HepG2 (cell line): ENCODE results near the gene CDC26. TPM values are rescaled to one million over a fixed set of nuclear protein-coding genes. Genes with fewer than 3 reads are reported as not detected.
"Not testable (repeated sequence)": the region's sequence is repeated elsewhere in the genome, so short reads cannot be mapped to it uniquely, and the experiment has no call there.

Source experiments
- ATAC-seq: fragments of 200-7000 bp; cut with Tn5 transposase; 3 replicates; pipeline ENCODE4 v1.9.1; 2020; ENCODE audit warnings: mild to moderate bottlenecking, moderate library complexity
- BruUV-seq: library from RNA; stranded (reverse); fragments of 400-500 nt; replicated peaks from 2 replicates; lab custom pipeline; 2021; lab: Mats Ljungman, UMichigan
- CTCF ChIA-PET: fragments of 300-600 bp; formaldehyde crosslinking; extraction: SDS; loops from one replicate; lab custom pipeline; 2021; ENCODE audit warnings: low total read pairs, inconsistent platforms, low intra/inter-chr PET ratio; lab: Yijun Ruan, JAX
- POLR2A ChIA-PET: fragments of 350-600 bp; sonication (Branson Sonifier 250); formaldehyde crosslinking; loops from one replicate; lab custom pipeline; 2020; ENCODE audit warnings: antibody characterized with exemption, inconsistent platforms; lab: Yijun Ruan, JAX
- DNase-seq: peaks from one replicate; pipeline ENCODE4 v3.0.0-alpha.2; 2015; ENCODE audit warnings: low spot score
- FAIRE-seq: peaks from 3 replicates; lab custom pipeline; 2011; peaks lifted over from hg19 to GRCh38; lab: Jason Lieb, UNC
- H2AFZ ChIP-seq: one replicate; pipeline ENCODE4 v1.6.1; 2011; ENCODE audit warnings: low read length, inconsistent platforms
- H3K27ac ChIP-seq: fragments of 300-600 bp; 3 replicates; pipeline ENCODE4 v1.8.0; 2011; ENCODE audit warnings: mixed run types, mild to moderate bottlenecking, mixed read lengths, low read length, inconsistent platforms; ENCODE audit not compliant: insufficient read depth; ENCODE audit errors: extremely low read length
- H3K27me3 ChIP-seq, 2 experiments: fragments of 200-600 bp in 1 of 2; 2 replicates in 1 of 2; 3 replicates in 1 of 2; pipeline versions ENCODE4 v1.6.0 to v1.8.0; 2011; ENCODE audit warnings: low read length in 2 of 2, mild to moderate bottlenecking in 2 of 2, moderate library complexity in 2 of 2, inconsistent platforms in 1 of 2; ENCODE audit not compliant: insufficient read depth in 2 of 2, control insufficient read depth in 1 of 2
- H3K36me3 ChIP-seq, 2 experiments: fragments of 200-600 bp in 1 of 2; replicated peaks in 1 of 2; 2 replicates in 1 of 2; 3 replicates in 1 of 2; pipeline versions ENCODE4 v1.5.1 to v1.8.0; 2011; ENCODE audit warnings: low read length in 2 of 2, inconsistent platforms in 1 of 2; ENCODE audit not compliant: insufficient read depth in 2 of 2, control insufficient read depth in 1 of 2
- H3K4me1 ChIP-seq: 2 replicates; pipeline ENCODE4 v1.5.1; 2012; ENCODE audit warnings: low read length, inconsistent platforms; ENCODE audit not compliant: insufficient read depth
- H3K4me2 ChIP-seq: 2 replicates; pipeline ENCODE4 v1.6.0; 2011; ENCODE audit warnings: low read depth, low read length, inconsistent platforms
- H3K4me3 ChIP-seq, 3 experiments: fragments of 200-600 bp in 1 of 3; sonication (generic), shearing (Covaris generic) in 1 of 3; replicated peaks in 1 of 3; 2 replicates each; pipeline ENCODE4 v1.5.1; 2011 to 2016; ENCODE audit warnings: low read length in 3 of 3, inconsistent platforms in 2 of 3, low read depth in 2 of 3, mild to moderate bottlenecking in 2 of 3, control low read depth in 1 of 3, mixed read lengths in 1 of 3; ENCODE audit not compliant: insufficient read depth in 1 of 3
- H3K79me2 ChIP-seq: one replicate; pipeline ENCODE4 v1.6.1; 2011; ENCODE audit warnings: low read length, inconsistent platforms; ENCODE audit not compliant: insufficient read depth
- H3K9ac ChIP-seq: 2 replicates; pipeline ENCODE4 v1.6.0; 2011; ENCODE audit warnings: mild to moderate bottlenecking, low read depth, low read length, inconsistent platforms; ENCODE audit not compliant: insufficient read depth
- H3K9me3 ChIP-seq: 2 replicates; pipeline ENCODE4 v1.5.1; 2012; ENCODE audit warnings: mild to moderate bottlenecking, low read length
- H4K20me1 ChIP-seq: 2 replicates; pipeline ENCODE4 v1.6.0; 2011; ENCODE audit warnings: inconsistent platforms, mild to moderate bottlenecking, low read length, moderate library complexity; ENCODE audit not compliant: insufficient read depth
- CHD2 ChIP-seq: IDR thresholded peaks from 2 replicates; pipeline ENCODE4 v1.6.1; 2011; ENCODE audit warnings: low read depth, low read length, improper control_type of control experiment
- FOSL1 ChIP-seq: sonication (generic); formaldehyde crosslinking; IDR thresholded peaks from 2 replicates; pipeline ENCODE4 v1.9.0; 2021; ENCODE audit warnings: missing genetic modification reagents, borderline replicate concordance
- MTA1 ChIP-seq: sonication (generic); formaldehyde crosslinking; IDR thresholded peaks from 2 replicates; pipeline ENCODE4 v1.4.0; 2020; ENCODE audit warnings: missing genetic modification reagents, mild to moderate bottlenecking, borderline replicate concordance
- ZKSCAN8 ChIP-seq: IDR thresholded peaks from 2 replicates; pipeline ENCODE4 v1.6.1; 2016; ENCODE audit warnings: borderline replicate concordance, missing genetic modification reagents, missing compliant biosample characterization
- ZNF557 ChIP-seq: sonication (generic); formaldehyde crosslinking; IDR thresholded peaks from 2 replicates; pipeline ENCODE4 v1.4.0; 2020; ENCODE audit warnings: missing genetic modification reagents
- WGBS: methylation state at CpG from one replicate; pipeline ENCODE4 v1.1.6; 2017; ENCODE audit warnings: low lambda C conversion rate; 5-methylcytosine and 5-hydroxymethylcytosine counted together
- in situ Hi-C: cut with HindIII; loops from 2 replicates; pipeline ENCODE4 v1.10.0; 2017; ENCODE audit warnings: low pct_unique_long_range_greater_than_20kb; ENCODE audit not compliant: extremely low pct_ligation_motif_present
- intact Hi-C: fragments of 100-400 bp; cut with micrococcal nuclease; formaldehyde crosslinking; loops from one replicate; pipeline ENCODE4 v1.10.0; 2022; ENCODE audit not compliant: unreplicated experiment
- polyA plus RNA-seq, 8 experiments: library from polyadenylated mRNA; depleted of rRNA in 3 of 8; stranded (reverse) in 7 of 8; unstranded in 1 of 8; fragments of >200 nt; fragmentation: Illumina TruSeq in 4 of 8; extraction: Trizol in 4 of 8; gene quantifications; 2 replicates each; pipeline versions ENCODE4 v1.2.1 to v1.2.3, GENCODE V29; 2011 to 2016; ENCODE audit warnings: low read depth in 4 of 8, missing spikeins in 1 of 8, mixed read lengths in 1 of 8; ENCODE audit not compliant: insufficient read depth in 1 of 8
- total RNA-seq, 5 experiments: library from RNA; depleted of rRNA; stranded (reverse); fragments of >200 nt; fragmentation: Illumina TruSeq; extraction: Trizol; gene quantifications; 2 replicates each; pipeline ENCODE4 v1.2.3, GENCODE V29; 2016; ENCODE audit warnings: low read depth in 1 of 5
- TF ChIP-seq, protein P1 (sequence below): sonication (generic); formaldehyde crosslinking; IDR thresholded peaks from 2 replicates; pipeline ENCODE4 v1.8.0; 2022; ENCODE audit warnings: mild to moderate bottlenecking, missing genetic modification reagents, moderate library complexity

The CDC26 gene
- total and polyA plus RNA-seq, 2 of the 13 experiments (the other 11 are each of a cell fraction or from before 2014, with no cell fraction given): 26.6 to 57.9 TPM

DNA sequence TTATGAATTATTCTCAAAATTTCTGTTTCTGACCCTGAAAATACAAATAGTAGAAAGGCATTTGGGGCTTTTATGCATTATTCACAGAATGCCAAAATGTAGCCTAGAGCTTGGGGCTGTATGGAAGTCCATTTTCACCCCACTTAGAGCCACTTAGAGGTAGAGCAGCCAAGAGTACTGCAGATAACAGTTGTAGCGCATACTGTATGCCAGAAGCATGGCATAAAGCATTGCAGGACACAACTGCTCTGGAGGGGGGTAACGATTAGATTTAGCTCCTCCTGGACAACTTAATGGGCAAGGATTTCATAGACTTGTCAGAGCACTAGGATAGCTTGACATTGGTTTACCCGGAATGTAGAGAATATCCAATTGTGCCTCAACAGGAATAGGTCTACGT lies 38.3 kb downstream of the CDC26 start:
- Histone ChIP-seq H3K4me1 (peaks cover 24% of the 10 kb centered on the region), H2AFZ (no peak overlapping the region), H3K4me2 (no peak overlapping the region), H3K36me3 (peaks cover 0 to 10% of the 10 kb centered on the region in 2 experiments; a peak in 3 of 5 replicates), H3K9ac (no peak overlapping the region), H3K27me3 (no peaks in the 10 kb centered on the region), H3K27ac (no peak overlapping the region), H3K79me2 (peaks cover 63% of the 10 kb centered on the region), H3K9me3 (no peaks in the 10 kb centered on the region), H4K20me1 (peaks cover 17% of the 10 kb centered on the region), H3K4me3 (no peak overlapping the region)
- BruUV-seq: no TSS peak
- CTCF ChIA-PET: no interaction called here
- intact Hi-C loops: no loop called here
- in situ Hi-C loops: no loop called here
- ATAC-seq (no peak), DNase-seq (no peak), FAIRE-seq (no peak)
- TF ChIP-seq, protein P1, sequence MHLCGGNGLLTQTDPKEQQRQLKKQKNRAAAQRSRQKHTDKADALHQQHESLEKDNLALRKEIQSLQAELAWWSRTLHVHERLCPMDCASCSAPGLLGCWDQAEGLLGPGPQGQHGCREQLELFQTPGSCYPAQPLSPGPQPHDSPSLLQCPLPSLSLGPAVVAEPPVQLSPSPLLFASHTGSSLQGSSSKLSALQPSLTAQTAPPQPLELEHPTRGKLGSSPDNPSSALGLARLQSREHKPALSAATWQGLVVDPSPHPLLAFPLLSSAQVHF (CRISPR knock-in tag): no peak
- TF ChIP-seq ZKSCAN8 (CRISPR knock-in tag): no peak
- no peak for TF ChIP-seq MTA1 (CRISPR knock-in tag)
- no peak for TF ChIP-seq CHD2
- TF ChIP-seq FOSL1 (CRISPR knock-in tag): no peak
- TF ChIP-seq ZNF557 (CRISPR knock-in tag): no peak
- WGBS: 96% methylated on average over 4 of the region's 4 CpGs
- POLR2A ChIA-PET: no interaction called here

DNA sequence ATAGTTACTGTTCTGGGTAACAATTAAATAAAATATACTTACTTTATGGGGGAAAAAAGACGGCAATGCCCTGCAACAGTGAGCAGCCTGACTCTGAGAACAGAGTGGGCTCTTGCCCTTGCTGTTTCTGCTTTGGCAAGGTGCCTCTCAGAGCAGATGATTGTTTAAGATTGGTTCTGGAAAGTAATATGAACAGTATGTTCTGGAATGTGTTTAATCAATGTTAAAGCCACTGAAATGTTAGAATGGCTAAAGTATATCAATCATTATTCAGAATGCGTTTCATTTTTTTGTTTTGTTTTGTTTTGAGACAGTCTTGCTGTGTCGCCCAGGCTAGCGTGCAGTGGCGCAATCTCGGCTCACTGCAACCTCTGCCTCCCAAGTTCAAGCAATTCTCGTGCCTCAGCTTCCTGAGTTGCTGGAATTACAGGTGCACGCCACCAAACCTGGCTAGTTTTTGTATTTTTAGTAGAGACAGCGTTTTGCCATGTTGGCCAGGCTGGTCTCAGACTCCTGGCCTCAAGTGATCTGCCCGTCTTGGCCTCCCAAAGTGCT lies 39.6 kb downstream of the CDC26 start:
- POLR2A ChIA-PET, DNase-seq, H3K9me3 ChIP-seq, H3K27ac ChIP-seq, ATAC-seq, CTCF ChIA-PET, intact Hi-C loops, H3K4me3 ChIP-seq, in situ Hi-C loops, H3K9ac ChIP-seq, BruUV-seq, H2AFZ ChIP-seq, H3K4me2 ChIP-seq, H3K27me3 ChIP-seq, FAIRE-seq: not testable (repeated sequence)
- H4K20me1 ChIP-seq: peaks cover 15% of the 10 kb centered on the region
- H3K79me2 ChIP-seq: peaks cover 75% of the 10 kb centered on the region
- peaks cover 29% of the 10 kb centered on the region for H3K4me1 ChIP-seq
- H3K36me3 ChIP-seq: peaks cover 4 to 15% of the 10 kb centered on the region in 2 experiments; a peak in 3 of 5 replicates
- WGBS: 96% methylated on average over 10 of the region's 10 CpGs
